GM19324 (cell line): Measurements from ENCODE around the gene TPCN2.

ENCODE experiments used
- ATAC-seq: cut with Tn5 transposase; IDR thresholded peaks from one replicate; pipeline ENCODE4 v1.9.1; 2021; ENCODE audit warnings: mild to moderate bottlenecking, moderate library complexity; ENCODE audit not compliant: unreplicated experiment, low FRiP score

TPCN2 gene

DNA sequence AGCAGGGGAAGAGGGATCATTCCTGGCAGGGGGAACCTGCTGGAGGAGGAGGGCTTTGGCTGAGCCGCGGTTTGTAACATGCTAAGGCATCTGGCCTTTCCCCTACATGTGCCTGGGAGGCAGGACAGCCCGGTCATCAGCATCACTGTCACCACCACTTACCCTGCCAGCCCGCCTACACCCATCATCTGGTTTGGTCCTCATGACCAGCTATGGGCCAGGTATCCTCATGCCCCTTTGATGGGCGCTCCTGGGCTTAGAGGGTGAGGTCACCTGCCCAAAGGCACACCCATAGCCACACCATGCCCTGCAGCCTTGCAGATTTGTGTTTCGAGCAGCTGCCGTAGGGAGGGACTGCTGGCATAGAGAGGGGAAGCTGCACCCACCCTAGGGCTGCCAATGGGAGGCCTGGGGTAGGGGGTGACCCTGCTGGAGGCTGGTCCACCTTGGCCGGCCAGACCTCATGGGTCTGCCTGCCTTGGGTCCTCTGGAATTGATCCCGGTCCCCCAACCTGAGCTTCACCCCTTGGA is 38.3 kb upstream of the TPCN2 start:
- no peak for ATAC-seq

DNA sequence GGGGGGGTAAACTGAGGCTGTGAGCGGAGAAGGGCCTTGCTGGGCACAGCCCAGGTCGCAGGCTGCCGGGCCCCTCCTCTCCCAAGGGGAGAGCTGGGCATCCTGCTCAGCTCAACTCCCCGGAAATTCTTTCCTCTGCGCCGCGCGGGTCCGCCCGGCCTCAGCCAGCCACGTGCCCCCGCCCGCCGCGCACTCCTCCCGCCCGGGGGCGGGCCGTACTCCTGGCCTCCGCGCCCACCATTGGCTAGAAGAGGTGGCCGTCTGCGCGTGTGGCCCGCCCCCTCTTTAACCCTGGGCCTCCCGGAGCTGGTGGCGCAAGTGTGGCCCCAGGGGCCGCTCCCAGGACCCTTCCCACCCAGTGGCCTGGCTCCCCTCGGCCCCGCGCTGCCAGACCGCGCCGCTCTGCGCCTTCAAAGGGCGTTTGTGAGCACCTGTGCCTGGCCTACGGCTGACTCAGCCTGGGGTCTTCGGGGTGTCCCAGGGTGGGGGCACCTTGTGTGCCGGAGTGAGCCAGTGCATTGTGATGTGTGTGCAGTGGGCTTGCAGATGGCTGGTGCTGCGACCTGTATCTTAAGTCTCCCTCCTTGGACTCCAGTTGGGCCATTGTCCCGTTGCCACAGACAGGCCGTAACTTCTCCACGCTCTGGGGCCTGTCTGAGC is 37.6 kb upstream of the TPCN2 start:
- no peak for ATAC-seq

DNA sequence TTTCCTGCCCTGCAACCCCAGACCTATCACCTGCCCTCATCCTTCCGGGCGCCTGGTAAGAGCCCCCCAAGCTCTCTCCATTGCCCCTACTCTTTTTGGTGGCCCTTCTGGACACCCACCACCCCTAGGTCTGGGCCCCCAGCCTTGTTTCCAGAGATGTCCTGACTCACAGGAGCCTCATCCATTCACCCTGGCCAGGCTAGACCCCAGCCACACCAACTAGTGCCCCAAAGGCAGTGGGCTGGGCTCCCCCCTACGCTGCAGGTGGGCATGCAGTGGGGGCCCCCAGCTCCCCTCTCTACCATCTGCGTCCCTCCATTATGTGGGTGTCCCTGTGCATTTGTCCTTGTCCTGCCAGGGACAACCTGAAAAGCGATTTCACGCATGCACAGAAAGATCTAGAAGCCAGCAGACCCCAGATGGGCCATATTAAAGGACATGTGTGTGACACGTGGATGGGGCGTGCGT is 37.1 kb upstream of the TPCN2 start:
- ATAC-seq = no peak

DNA sequence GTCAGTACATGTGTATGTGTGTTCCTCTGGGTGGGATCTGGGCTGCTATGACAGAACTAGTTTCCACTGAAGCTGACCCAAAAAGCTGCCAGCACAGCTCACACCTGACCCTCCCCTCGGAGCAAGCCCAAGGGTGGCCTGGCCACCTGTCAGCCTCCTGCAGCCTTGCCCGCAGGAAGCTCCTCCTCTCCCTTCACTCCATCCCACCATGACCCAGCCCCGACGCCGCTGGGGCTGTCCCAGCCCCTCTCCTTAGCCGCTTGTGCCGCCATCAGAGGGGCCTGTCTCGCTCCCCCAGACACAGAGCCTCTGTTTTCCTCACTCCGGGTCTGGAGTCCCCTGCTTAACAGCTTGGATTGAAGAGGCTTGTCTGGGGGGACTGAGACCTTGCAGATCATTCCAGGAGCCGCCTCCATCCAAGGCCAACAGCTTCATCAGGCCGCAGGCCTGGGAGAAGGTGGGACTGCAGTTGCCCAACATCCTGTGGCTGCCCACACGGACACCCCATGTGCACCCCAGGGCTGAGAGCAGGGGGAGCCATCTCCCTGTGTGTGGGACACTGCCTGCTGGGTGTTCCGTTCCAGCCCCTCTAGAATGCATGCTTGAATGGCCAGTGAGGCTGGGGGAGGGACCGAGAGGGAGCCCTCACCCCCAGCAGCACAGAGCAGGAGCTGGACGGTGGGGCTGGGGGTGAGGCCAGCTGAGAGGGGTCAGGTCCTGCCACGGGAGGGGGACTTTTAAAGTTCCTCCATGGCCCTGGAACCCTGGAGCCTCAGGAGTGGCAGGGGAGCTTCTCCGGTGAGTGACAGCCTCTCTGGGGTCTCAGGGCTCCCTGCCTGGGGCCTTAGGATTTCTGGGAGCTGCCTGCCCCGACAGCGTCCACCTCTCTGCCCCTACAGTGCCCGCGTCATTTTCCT is 36.4 kb upstream of the TPCN2 start:
- no peak for ATAC-seq

DNA sequence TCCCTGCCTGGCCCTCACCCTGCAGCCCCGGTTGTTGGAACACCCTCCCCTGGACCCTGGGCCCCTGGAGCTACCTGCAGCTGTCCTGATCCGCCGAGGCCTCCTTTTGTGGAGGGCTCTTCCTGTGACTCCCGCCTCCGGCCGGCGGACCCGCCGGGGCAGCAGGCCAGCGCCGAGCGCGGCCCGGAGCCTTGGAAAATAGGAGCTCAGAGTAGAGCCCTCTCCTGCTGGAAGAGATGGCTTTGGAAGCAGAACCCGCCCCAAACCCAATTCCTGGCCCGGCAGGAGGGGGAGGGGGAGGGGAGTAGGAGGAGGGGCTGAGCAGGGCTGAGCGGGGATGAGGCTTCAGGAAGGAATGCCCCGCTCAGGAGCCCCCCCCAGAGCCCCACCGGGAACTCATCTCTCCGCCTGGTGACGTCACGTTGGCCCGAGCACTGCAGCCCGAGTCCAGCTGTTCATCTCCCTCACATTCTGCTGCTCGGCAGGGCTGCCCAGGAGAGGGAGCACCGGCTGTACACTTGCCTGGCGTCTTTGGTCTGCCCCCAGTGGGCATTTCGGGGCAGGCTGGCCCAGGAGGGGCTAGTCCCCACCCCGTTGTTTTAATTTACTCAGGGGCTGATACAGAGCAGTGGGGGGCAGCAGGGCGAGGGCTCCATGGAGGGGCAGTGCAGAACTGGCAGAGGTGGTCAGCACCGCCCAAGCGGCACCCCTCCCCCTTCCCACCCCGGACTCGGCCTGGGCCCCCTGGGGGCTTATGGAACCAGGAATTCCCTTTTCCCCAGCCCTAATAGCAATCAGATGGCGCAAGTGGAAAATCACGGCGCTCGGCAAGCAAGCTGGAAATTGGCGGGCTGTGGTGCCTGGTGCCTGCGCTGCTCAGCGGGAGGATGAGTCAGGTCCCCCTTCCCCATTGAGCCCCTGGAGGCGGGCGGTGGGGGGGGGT is 35.5 kb upstream of the TPCN2 start, which contains the start of gene MRGPRF:
MRGPRF (minus strand) TSS at position 238 of the 943 bp plus-strand sequence. CDS start 3,345 bp downstream, outside the sequence.
- no peak for ATAC-seq

DNA sequence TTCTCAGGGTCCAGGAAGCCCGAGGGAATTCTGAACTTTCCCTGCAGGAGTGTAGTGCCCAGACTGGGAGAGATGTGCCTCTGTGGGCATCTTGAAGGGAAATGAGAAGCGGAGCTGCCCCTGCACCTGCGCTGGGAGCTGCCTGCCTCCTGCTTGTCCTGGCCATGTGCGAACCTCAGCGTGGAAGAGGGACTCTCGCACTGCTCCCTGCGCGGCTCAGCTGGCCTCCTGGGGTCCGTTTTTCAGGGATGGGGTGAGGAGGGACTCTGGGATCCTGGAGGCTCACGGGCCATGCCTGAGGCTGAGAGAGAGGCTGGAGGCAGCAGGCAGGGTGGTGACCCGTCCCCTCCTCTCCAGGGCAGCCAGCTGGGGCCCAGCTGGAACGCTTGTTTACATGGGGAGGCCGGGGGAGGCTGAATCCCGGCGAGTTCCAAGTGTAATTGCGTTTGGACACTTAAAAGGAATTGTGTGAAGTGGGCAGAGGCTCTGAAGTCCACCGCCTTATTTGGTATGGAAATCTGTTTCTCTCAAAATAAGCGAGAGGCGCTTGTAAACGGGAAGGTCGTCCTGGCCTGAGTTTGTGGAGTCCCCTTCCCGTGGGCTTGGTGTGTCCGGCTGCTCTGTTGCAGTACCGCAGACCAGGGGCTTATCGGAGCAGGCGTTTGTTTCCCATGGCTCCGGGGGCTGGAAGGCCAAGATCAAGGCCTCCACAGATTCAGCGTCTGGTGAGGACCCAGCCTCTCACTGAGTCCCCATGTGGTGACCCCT is 34.5 kb upstream of the TPCN2 start:
- ATAC-seq = no peak

DNA sequence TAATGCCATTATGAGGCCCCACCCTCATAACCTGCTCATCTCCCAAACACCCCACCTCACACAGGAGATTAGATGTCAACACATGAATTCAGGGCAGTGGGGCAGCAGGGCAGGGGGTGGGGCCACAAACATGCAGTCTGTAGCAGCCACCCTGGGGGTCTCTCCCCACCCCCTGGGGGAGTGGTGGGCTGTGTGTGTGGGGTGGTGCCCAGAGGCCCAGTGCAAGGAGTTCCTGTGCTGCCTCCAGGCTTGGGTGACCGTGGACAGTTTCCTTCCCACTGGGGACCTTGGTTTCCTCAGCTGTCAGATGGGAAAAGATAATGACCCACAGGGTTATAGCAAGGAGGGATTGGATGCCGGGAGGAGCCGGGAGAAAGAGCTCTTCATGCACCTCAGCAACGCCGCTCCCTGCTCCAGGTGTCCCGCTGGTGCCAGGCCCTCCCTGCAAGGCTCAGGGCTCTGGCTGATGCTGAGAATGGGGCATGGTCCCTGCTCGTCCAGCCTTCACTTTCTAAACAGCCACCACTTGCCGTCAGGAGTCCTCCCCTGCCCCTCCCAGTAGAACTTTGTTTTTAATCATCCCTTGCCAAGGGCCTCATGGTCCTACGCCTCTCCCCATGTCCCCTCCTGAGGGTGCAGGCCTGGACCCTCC is 33.7 kb upstream of the TPCN2 start:
- ATAC-seq = no peak

DNA sequence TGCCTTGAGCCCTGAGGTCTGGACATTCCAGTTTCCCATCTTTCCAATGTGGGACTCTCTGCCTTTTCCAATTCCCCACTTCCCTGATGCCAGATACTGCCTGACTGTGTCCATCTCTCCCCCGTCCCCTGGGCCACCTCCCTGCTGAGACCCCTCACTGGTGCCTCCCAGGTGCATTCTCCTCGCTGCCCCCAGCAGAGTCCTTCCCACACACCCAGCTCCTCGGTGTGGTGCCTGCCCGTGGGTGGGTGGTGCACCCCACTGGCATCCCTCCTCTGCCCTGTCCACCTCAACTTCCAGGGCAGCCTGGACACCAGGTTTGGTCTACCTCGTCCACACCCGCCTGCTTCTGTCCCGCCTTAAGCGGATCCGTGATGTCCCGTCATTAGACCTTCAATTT is 30.8 kb upstream of the TPCN2 start:
- no peak for ATAC-seq

DNA sequence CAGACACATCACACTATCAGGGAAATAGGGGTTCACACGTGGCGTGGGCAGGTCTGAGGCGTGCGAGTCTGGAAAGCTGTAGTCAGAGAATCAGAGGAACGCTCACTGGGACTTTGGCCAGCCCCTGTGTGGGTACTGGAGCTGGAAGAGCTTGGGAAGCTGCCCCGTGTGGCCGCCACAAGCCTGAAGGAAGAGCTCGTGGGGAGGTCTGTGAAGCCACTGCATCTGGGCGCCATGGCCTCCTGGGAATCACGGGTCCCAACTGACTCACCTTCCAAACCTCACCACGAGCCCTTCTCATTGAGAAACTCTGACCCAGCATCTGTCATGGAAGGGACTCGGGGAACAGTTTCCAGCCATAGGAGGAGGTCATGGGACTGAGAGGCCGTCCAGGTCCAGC is 29.8 kb upstream of the TPCN2 start:
- no peak for ATAC-seq

DNA sequence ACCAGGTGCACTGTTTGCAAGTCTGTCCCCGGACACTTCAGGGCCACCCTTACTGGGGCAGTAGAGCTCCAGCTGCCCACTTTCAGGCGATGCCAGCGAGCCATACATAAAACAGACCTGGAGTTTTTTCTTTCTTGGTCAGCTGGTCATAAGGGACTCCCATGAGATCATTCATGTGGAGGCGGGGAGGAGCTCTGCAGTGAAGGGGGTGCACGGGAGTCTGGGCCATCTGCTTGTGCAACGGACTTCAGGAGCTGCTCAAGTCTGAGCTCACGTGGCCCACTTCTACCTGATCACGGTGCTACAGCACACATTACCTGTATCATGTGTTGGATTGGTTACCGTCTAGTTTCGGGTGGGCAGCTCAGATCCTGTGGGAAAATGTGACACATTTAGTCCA is 26.5 kb upstream of the TPCN2 start:
- no peak for ATAC-seq

DNA sequence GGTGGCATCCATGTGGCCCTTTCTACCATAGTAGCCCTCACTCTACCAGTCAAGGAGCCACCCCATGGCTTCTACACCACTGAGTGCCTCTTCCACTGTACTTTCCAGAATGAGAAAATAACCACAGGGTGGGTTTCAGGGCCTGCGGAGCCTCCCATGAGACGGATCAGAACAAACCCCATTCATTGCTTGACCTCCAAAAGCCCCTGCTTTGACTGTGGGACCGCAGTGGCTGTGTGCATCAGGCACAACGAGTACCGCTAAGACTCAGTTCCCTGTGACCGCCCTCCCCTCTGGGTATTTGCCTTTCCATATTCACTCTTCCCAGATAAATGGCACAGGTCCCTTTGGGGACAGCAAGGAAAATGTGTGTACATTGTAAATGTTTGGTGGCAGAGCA is 24.2 kb upstream of the TPCN2 start:
- no peak for ATAC-seq

DNA sequence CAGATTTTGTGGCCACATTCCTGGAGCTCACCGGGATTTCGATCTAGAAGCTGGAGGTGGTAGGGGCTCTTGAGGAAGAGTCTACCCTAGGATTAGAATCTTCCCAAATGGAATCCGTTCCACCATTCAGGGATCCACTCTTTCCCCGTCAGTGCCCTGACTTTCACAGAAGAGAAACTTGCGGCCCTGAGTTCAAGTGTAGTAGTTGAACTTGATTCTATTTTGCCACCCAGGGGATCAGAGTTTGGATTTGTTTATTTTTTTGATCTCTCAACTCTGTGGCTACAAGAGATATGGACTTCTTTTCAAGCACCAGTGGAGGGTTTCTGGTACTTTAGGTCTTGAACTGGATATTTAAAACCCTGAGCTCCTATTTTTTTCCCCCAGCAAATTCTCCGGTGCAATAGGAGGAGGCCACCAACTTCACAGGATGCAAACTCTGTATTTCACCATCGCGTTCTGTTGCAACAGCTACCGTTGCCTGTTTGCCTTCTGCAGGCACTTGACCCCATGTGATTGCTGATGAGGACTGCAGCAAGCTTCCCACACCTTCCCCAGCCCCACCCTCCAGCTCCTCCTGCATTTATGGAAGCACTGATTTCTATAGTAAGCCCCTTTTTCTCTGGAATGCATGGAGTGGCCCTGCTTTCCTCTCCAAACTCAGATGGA is 20.9 kb upstream of the TPCN2 start:
- ATAC-seq = no peak

DNA sequence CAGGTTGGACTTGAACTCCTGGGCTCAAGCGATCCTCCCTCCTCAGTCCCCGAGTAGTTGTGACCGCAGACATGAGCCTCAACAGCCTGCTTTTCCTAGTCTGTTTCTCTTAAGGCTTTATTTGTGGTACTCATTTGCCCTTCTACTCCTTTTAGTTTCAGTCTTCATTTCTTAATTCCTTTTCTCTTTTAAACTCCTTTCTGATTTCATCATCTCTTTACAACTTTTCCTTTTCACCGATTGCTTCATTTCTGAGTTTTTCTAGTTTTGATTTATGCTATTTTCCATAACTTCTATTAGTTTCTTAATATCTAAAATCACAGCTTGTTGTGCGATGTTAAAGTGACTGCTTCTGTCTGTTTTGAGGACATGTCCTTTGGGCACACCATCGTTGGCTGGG is 18.4 kb upstream of the TPCN2 start:
- no peak for ATAC-seq

DNA sequence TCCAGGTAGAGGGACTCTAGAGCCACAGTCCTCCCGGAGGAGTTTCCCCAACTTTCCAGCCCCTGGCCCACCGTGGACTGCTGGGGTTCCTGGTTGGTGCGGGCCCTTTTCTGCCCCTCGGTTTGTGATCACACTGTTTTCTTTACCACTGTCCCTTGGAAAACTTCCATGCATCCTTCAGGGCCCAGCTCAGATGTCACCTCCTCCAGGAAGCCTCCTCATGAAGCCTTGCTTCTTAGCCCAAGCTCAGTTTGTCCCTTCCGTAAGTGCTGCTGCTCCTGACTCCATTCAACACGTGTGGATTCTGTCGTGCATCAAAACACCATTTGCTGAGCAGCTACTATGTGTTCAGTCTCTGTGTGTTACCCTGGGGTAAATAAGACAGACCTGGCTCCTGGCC is 15.9 kb upstream of the TPCN2 start:
- no peak for ATAC-seq

DNA sequence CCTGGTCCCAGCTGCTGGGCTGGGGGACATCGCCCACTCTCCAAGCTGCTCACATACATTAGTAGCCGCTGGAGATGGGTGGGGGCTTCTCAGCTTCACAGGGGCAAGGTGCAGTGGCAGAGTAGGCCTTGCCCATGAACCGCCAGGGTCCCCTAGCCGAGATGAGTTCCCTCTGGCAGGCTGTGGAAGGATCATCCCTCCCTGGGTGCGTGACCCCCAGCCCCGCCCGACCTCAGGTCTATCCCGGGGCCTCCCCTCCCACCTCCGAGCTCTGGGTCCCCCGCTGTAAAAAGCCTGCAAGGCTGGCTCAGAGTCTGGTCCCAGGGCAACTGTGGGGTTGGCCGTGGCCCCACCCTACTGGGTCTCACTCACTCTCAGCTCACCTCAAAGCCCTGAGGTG is 15.3 kb upstream of the TPCN2 start:
- no peak for ATAC-seq

DNA sequence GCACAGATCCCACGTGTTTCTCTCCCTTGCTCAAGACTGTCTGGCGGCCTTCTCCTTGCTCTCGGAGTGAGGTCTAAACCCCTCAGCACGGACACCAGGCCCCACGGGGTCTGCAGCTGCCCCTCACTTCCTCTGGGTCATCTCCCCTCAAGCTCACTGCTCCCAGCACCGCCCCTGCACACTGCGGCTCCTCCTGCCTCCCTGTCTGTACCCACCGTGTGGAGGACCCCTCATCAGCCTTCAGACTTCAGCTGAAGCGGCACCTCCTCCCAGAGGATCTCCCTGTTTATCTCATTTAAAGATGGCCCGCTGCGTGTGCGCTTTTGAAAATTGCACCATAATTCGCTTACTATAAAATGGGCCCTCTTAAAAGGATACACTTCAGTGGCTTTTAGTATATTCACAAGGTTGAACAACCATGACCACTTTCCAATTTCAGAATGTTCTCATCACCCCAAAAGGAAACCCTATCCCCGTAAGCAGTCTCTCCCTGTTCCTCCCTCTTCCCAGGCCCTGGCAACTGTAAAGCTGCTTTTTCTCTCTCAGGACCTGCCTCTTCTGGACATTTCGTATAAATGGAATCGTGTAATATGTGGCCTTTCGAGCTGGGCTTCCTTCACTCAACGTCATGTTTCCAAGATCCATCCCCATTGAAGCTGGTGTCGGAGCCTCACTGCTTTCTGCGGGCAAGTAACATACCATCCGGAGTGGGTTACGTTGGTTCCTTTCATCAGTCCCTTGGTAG is 14.4 kb upstream of the TPCN2 start:
- ATAC-seq = no peak

DNA sequence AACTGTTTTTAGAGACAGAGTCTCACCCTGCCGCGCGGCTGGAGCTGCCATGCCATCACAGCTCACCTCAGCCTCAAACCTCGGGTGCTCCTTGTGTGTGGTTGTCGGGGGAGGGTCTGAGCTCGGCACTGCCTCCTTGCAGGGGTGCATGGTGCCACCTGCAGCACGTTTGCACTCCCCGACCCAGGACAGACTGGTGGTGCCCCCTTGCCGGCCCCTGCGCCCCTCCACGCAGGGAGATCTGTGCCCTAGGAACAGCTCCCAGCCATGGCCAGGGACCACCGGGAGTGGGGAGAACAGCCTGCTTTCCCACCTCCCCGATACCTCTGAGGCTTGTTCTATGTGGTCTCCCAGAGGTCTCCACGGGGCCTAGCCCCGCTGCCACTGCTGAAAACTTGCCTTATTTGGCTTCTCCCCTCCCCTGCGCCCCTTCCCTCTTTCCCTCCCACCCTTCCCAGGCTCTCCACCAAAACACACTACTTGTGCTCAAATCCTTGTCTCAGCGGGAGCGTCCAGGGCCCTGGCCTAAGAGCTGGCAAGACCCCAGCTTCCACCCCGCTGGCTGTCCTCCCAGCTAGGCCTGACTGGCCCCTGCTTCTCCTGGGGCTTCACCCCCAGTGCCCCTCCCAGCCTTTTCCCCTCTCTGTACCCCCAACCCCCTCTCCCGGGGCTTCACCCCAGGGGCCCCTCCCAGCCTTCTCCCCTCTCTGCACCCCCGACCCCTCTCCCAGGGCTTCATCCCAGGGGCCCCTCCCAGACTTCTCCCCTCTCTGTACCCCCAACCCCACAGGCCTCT is 13.4 kb upstream of the TPCN2 start:
- no peak for ATAC-seq
